Measurements from ENCODE around the gene FAM114A2. TPM values are rescaled to one million over a fixed set of nuclear protein-coding genes. Genes with fewer than 3 reads are reported as not detected.
A peak's percentile ranks its signal among the peaks of the same experiment; 100 is the strongest.

Gene FAM114A2
- total RNA-seq, 6 donors from 2014 or later: 10.5 to 45.3 (median 17.1) TPM

DNA sequence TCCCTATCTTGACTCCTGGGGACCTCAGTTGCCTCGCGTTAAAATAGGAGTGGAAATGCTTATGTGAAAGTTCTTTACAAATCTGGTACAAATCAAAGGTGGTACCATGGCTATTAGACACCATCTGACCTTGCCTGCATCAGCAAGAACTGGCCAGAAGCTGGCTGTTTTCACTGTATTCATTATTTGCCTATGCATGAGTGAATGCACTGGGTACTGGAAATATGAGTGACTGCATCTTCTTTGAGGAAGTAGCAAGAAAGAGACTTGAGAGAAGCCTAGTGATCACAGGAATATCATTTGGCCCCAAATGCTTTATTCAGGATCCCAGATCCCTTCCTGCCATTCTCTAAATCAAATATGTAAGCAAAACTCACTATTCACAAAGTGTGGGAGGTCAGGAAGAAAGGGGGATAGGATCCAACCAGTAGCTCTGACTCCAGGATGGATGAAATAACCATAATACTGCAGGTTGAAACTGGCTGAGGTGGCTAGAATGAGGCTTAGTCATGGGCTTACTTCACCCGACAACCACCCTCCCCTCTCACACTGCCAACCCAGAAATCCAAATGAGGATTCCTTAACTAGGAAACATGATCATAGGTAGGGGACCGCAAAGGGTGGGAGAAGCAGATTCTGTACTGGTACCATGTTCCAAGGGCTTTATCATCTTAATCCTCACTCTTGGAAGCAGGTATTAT, 56.7 kb downstream of the FAM114A2 start:
- ATAC-seq (ENCODE audit: low FRiP score in 2 of 2) (no peak), DNase-seq (no peak)
- WGBS, 2 donors: 91% methylated on average over 4 of the region's 4 CpGs
- TF ChIP-seq POLR2AphosphoS5 (IDR thresholded peaks at IDR 0.05) (no peak), POLR2A (IDR thresholded peaks at IDR 0.05) (no peak), EP300 (IDR thresholded peaks at IDR 0.05) (no peak)
- TF ChIP-seq, protein P1, sequence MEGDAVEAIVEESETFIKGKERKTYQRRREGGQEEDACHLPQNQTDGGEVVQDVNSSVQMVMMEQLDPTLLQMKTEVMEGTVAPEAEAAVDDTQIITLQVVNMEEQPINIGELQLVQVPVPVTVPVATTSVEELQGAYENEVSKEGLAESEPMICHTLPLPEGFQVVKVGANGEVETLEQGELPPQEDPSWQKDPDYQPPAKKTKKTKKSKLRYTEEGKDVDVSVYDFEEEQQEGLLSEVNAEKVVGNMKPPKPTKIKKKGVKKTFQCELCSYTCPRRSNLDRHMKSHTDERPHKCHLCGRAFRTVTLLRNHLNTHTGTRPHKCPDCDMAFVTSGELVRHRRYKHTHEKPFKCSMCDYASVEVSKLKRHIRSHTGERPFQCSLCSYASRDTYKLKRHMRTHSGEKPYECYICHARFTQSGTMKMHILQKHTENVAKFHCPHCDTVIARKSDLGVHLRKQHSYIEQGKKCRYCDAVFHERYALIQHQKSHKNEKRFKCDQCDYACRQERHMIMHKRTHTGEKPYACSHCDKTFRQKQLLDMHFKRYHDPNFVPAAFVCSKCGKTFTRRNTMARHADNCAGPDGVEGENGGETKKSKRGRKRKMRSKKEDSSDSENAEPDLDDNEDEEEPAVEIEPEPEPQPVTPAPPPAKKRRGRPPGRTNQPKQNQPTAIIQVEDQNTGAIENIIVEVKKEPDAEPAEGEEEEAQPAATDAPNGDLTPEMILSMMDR (IDR thresholded peaks at IDR 0.05): no peak
- Histone ChIP-seq H3K4me1 (no peaks in the 10 kb centered on the region), H3K27me3 (no peaks in the 10 kb centered on the region), H3K4me3 (no peak overlapping the region), H3K36me3 (no peaks in the 10 kb centered on the region), H3K9me3 (no peaks in the 10 kb centered on the region), H3K27ac (no peak overlapping the region)

- Histone ChIP-seq H3K4me3 (no peak overlapping the region), H3K36me3 (no peaks in the 10 kb centered on the region), H3K27me3 (no peaks in the 10 kb centered on the region), H3K9me3 (no peaks in the 10 kb centered on the region), H3K27ac (no peak overlapping the region), H3K4me1 (no peaks in the 10 kb centered on the region)
- ATAC-seq (ENCODE audit: low FRiP score in 2 of 2) (no peak), DNase-seq (no peak)
- WGBS, 2 donors: 65 to 74% methylated on average over 4 of the region's 4 CpGs
- TF ChIP-seq POLR2A (IDR thresholded peaks at IDR 0.05) (no peak), POLR2AphosphoS5 (IDR thresholded peaks at IDR 0.05) (no peak), EP300 (IDR thresholded peaks at IDR 0.05) (no peak)
- TF ChIP-seq, protein P1 (IDR thresholded peaks at IDR 0.05): no peak
Measured at GRCh38 chr5:153979028-153979783, 59.5 kb downstream of the FAM114A2 start.

DNA sequence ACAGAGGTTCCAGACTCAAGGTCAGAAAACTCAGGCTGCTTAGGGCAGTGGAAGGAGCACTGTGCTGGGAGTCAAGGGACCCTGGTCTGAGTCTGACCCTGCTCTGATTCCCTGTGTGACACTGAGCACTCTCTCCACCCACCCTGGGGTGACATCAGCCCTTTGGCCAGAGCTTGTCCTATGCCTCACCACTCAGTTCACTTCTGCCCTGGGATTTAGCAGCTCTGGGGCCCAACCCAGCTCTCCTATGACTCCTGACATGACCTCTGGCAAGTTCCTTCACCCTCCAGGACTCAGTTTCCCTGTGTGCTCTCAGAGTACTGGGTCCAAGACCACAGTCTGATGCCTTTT, 63.9 kb downstream of the FAM114A2 start:
- no peaks in the 10 kb centered on the region for H3K4me1 ChIP-seq
- H3K9me3 ChIP-seq: no peaks in the 10 kb centered on the region
- no peaks in the 10 kb centered on the region for H3K36me3 ChIP-seq
- no peaks in the 10 kb centered on the region for H3K27me3 ChIP-seq
- DNase-seq: no peak
- no peak overlapping the region for H3K27ac ChIP-seq
- no peak overlapping the region for H3K4me3 ChIP-seq
- TF ChIP-seq, protein P1 (IDR thresholded peaks at IDR 0.05): no peak
- TF ChIP-seq POLR2A (IDR thresholded peaks at IDR 0.05) (no peak), POLR2AphosphoS5 (IDR thresholded peaks at IDR 0.05) (no peak), EP300 (IDR thresholded peaks at IDR 0.05) (no peak)
- ATAC-seq (ENCODE audit: low FRiP score in 2 of 2): peak in 1 of 2 donors; percentile 29

- H3K27ac ChIP-seq: no peak overlapping the region
- H3K27me3 ChIP-seq: no peaks in the 10 kb centered on the region
- H3K9me3 ChIP-seq: no peaks in the 10 kb centered on the region
- DNase-seq: no peak
- 20 to 22% methylated on average over 7 of the region's 7 CpGs for WGBS, 2 donors
- peak in 1 of 2 donors; percentile 61 for ATAC-seq (ENCODE audit: low FRiP score in 2 of 2)
- H3K4me3 ChIP-seq: no peak overlapping the region
- no peak for TF ChIP-seq POLR2AphosphoS5 (IDR thresholded peaks at IDR 0.05)
- TF ChIP-seq, protein P1 (IDR thresholded peaks at IDR 0.05): peak; percentile 41 to 65 (median 60)
- no peak for TF ChIP-seq POLR2A (IDR thresholded peaks at IDR 0.05)
- no peak for TF ChIP-seq EP300 (IDR thresholded peaks at IDR 0.05)
- no peaks in the 10 kb centered on the region for H3K36me3 ChIP-seq
- H3K4me1 ChIP-seq: no peaks in the 10 kb centered on the region
Measured at GRCh38 chr5:153974131-153974812, 64.4 kb downstream of the FAM114A2 start.

Data from upper lobe of left lung (tissue), 6 donors.